Skeletal muscle cell (primary cell): Measurements from ENCODE around the gene CD58.
A peak's percentile ranks its signal among the peaks of the same experiment; 100 is the strongest.
"Not testable (repeated sequence)": the region's sequence is repeated elsewhere in the genome, so short reads cannot be mapped to it uniquely, and the experiment has no call there.

Source experiments
- DNase-seq: peaks from one replicate; pipeline ENCODE4 v3.0.0-alpha.2; 2010; ENCODE audit warnings: low read depth
- H3K4me3 ChIP-seq: 2 replicates; pipeline ENCODE4 v1.5.1; 2011; ENCODE audit warnings: low read depth, mild to moderate bottlenecking, control low read depth, low read length, moderate library complexity

CD58 gene, protein sequence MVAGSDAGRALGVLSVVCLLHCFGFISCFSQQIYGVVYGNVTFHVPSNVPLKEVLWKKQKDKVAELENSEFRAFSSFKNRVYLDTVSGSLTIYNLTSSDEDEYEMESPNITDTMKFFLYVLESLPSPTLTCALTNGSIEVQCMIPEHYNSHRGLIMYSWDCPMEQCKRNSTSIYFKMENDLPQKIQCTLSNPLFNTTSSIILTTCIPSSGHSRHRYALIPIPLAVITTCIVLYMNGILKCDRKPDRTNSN

DNA sequence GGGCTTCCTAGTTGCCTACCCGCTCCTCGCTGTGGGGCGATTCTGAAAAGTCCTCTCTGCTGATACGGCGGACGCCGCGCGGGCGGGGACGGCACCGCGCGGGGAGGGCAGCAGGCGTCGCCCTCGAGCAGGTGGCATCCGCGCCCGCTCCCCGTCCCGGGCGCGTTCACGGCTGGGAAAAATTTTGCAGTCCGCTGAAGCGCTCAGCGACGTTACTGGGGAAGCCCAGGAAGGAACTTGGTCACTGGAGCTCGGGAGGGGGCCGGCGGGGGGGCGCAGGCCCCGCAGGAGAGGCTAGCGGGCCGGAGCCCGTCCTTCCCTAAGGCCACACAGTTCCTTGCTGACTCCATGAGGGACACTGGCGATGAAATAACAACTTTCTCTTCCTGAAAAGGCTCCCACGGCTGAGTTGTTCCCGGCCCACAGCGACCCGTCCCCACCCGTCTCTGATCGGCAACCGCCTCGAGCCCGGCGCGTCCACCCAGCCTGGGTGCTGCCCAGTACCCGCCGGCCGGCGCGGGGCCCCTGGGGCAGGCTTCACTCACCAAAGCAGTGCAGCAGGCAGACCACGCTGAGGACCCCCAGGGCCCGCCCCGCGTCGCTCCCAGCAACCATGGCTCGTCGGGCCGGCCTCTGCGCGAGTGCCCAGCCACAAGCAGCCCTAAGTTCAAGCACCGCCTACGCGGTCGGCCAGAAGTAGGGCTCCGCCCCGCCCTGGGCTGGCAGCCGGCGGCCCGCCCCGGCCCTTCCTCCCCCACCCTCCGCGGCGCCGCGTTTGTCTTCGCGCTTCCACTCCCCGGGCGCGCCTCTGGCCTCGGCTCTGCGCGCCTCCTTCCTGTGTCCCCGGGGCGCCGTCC is at the start of gene CD58:
Gene CD58 (minus strand): TSS at position 669 of the 857 bp plus-strand sequence. CDS start 54 bp downstream, at position 615.
- peak within 1 kb of the TSS; percentile 71 for H3K4me3 ChIP-seq
- DNase-seq, result no peak

DNA sequence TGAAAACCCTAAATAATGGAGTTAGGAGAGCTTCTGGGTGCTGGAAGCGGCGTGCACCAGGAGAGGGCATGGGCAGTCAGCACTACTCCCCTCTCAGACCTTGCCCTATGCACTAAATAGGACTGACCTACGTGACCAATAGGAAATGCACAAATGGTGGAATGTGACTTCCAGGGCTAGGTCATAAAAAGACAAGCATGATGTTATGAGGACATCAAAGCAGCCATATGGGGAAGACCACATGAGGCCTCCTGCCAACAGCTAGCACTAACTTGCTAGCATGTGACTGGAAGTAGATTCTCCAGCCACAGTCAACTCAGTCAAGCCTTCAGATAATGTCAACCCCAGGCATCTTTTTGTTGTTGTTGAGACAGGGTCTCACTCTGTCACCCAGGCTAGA is 49.6 kb upstream of the CD58 start:
- not testable (repeated sequence) for DNase-seq, H3K4me3 ChIP-seq

DNA sequence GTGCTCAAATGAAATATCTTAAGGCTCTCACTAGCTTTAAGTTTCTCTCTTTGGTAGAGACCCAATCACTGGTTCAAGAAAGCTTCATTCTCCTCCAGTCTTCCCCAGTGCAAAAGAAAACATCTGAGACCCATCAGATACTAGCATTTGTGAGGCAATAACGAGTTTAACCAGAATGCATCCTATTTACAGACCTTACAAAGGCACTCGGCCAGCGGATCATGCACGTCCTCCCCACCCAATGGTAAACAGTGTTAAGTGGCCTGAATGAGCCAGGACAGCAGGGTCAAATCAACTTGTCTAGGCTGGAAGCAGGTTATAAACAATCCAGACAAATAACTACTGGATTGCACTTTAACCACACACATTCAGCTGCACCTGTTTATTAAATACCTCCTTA is 48.3 kb upstream of the CD58 start:
- H3K4me3 ChIP-seq, DNase-seq: not testable (repeated sequence)

DNA sequence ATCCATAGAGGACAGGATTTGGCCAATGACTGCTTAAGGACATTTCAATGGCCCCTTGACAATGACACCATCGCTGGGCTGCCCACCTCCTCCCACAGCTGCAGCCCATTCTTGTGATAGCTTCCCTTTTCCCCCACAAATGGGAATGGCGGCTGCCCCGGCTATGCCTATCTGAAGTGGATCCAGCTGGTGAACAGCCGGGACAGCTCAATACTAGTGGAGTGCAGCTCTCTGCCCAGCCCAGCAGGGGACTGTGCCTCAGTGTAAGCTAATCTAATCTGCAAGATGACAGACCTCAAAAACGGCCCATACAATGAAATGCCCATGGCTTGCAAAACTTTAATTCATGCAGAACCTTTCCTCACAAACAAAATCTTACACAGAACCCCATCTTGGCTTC is 47.0 kb upstream of the CD58 start:
- not testable (repeated sequence) for H3K4me3 ChIP-seq, DNase-seq

DNA sequence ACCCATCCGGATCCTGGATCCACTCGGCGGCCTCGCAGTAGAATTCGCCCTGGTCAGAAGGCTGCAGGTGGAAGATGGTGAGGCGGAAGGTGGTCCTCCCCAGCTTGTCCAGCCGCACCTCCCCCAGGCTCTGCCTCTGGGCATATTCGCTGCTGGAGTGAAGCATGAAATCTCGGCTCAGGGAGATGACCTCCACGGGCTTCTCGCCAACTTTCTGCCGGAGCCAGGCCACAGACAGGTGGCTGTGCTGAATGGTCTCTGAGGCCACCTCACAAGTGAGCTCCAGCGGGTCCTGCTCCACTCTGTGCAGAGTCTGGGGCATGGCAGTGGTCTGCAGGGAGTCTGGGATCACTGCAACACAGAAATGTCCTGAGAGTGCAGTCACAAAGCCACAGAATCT is 43.0 kb upstream of the CD58 start:
- H3K4me3 ChIP-seq, DNase-seq: not testable (repeated sequence)

DNA sequence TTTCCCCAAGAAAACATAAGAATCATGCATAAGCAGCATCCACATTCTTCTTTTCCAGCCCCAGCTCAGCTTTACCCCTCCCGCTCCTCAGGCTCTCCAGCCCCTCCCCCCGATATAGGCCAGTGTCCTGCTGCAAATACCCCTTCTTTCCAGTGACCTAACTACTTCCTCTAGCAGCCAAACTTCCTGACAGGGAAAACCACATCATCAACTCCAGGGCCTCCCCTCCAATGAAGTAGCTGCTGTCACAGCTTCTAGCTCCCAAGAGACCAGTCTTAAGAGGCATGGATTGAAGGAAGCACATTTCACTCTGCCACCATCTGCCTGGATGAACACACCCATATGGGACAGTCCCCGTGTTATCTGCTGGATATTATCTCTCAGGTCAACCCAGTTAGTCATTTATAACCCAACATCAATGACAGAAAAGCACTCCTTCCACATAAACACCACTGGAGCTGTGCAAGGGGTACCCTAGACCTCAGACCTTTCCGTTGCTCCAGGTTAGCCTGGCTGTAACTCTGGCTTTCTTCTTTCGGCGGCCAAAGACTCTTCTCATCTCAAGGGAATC is 39.1 kb upstream of the CD58 start:
- H3K4me3 ChIP-seq, DNase-seq: not testable (repeated sequence)

DNA sequence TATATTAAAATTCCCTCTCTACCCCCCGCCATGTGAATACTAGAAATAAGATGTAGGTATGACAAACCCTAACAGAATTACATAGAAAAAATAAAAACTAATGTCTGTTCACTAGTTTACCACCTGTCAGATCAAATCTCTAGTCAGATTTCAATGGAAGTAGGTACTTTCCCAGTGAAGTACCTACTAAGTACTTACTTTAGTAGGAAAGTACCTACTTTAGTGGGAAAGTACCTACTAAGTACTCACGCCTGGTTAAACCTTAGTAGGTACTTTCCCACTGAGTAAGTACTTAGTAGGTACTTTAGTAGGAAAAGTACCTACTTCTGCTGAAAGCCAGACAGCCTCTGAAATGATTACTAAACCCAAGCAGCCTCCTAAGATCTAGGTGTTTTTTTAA is 38.0 kb upstream of the CD58 start:
- not testable (repeated sequence) for H3K4me3 ChIP-seq, DNase-seq

DNA sequence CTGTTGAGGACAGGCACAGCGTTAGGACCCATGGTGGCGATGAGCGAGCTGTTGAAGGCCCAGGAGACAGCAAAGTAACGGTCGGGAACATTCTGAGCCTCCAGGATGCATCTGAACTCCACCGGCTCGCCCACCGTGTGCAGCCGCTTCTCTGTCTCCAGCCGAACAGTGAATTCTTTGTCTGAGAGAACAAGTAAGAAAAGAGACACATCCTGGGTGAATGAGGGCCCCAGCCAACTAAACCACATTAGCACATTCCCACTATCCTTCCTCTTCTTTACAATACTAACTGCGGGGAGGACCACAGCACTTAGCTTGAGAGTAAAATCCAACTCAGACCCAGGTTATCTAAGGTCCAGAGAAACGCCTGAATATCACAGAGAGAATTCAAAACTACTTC is 37.3 kb upstream of the CD58 start:
- not testable (repeated sequence) for H3K4me3 ChIP-seq

DNA sequence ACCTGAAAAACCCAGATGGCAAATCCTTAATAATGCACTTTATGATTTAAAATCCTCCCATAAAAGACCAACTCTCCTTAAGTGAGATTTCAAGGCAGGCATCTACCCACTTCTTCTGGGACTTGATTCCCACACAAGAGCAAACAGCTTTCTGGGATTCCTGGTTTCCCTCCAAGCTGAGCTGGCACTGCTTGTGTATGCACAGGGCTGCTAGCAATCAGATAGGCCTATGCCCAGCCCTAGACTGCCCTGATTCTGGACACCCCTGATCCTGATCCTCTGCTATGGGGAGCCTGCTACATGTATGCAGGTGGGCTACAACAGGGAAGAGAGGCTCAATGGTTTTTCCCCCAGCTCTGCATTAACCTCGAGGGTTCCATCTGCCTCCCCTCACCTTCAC is 36.6 kb upstream of the CD58 start:
- DNase-seq, H3K4me3 ChIP-seq: not testable (repeated sequence)

More for the DNA sequence above, 37.3 kb upstream of the CD58 start:
- not testable (repeated sequence) for DNase-seq

DNA sequence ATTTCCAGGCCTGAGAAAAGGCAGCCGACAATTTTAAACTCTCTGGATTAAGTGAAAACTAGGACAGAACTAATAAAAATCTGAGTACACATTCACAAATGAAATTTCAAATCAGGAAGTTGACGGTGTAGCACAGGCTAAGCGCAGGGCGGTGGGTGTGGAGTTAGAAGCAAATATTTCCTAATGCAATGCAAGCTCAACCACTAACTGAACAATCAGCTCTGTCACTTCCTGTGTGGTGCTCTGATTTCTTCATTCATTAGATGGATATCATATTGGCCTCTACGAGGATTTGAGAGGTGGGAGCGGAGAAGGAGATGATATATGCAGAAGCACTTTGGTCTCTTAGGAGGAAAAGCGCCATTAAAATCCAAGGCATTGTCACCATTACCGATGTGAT is 35.2 kb upstream of the CD58 start:
- DNase-seq, H3K4me3 ChIP-seq: not testable (repeated sequence)

DNA sequence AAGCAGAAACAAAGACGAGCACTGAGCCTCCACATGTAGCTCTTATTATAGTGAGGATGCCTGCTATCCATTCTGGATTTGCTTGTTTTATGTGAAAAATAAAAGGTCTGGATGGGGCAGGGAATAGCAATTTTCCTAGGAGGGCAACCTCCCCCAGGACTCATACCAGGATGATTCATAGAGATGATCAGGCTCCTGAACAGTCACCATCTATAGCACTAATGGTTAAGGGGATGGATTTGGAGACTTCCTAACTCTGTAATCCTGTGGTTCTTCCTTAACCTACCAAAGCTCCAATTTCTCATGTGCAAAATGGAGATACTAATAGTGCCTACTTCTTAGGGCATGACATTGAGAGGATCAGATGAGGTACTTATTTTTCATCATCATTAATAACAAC is 34.5 kb upstream of the CD58 start:
- no peak for DNase-seq
- no peak overlapping the region for H3K4me3 ChIP-seq

DNA sequence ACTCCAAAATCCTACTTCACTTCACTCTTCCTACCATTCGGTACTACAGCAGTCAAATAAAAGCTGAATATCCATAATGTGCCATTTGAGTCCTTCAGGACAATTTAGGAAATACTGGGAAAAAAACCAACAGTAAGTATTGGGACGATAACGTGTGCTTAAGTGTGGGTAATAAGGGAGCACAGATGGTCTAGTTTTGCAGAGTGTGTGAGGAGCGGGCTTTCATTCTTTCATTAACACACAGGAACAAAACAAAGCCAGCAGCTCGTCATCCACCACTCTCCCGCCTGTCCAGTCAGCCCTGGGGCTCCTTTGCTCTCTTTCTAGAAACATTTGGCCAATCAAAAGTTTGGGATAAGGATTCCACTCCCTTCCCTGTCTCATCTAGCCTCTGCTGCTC is 33.6 kb upstream of the CD58 start:
- DNase-seq, result not testable (repeated sequence)

DNA sequence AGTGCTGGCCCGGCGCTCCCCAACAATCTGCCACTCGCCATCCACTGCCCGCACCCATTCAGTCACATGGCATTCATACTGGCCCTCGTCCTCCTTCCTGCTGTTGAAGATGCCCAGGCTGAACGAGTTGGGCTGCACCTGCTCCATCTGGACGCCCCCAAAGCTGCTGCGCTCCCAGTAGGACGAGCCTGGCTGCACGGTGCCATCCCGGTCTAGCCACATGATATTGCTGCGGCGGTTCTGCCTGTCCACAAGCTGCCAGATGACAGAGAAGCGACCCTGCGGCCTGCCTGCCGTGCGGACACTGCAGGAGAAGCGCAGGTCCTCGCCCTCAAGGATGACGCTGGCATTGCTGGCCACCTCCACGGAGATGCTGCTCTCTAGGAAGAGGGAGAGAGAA is 32.8 kb upstream of the CD58 start:
- DNase-seq, H3K4me3 ChIP-seq: not testable (repeated sequence)

More for the DNA sequence above, 33.6 kb upstream of the CD58 start:
- not testable (repeated sequence) for H3K4me3 ChIP-seq

DNA sequence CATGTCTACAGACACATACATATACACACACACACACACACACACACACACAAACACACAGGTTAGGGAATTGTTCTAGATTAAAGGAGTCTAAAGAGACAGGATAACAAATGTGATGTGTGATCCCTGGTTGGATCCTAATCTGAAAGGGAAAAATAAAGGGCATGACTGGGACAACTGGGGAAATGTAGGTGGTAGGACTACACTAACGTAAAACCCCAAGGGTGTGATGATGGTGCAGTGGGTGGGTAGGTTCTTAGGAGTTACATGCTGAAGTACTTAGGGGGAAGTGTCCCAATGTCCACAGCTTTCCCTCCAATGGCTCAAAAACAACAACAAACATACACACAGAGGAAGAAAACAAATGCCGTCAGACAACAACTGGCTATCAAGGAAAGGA is 28.5 kb upstream of the CD58 start:
- not testable (repeated sequence) for DNase-seq, H3K4me3 ChIP-seq

DNA sequence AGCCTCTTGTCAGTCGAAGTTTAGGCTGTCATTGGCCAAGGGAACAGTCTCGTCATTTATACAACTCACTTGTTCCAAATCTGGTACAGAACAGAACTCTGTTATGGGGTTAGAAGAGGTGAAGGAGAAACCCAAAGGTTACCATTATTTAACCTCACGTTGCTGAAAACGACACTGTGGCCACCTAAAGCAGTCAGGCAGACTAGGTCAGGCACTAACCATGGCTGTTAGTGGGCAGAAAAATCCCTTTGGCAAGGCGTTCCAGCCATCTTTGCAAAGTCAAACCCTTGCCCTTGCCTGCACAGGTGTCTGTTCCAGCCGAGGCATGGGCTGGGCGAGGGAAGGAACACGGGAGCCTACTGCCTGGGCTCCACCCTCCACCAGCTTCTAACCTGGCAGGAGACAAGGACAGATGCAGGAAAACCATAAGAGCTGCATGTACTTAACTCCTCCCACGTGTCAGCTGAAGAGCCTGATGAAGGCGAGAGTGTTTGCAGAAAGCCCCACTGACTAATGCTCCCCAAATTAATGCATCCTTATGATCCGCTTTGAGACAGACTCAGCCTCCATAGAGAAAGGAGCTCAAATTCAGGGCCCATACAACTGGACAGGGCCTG is 27.7 kb upstream of the CD58 start:
- DNase-seq, H3K4me3 ChIP-seq: not testable (repeated sequence)

DNA sequence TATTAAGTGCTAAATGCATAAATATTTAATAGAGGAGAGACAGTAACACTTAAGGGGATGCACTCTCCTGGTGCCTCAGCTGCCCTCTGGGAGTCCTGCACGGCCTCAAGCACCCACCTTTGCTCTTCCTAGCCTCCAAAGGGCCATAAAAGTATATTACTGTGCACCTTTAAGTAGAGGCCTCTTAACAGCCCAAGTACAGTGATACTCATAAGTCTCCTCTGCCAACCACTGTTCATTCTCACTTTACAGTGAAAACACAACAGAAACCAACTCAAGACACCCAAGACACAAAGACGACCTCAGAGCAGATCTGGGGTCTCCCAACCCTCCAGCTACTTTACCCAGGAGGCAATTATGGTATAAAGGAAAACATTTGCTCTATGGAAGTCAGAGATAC is 26.6 kb upstream of the CD58 start:
- not testable (repeated sequence) for H3K4me3 ChIP-seq, DNase-seq

DNA sequence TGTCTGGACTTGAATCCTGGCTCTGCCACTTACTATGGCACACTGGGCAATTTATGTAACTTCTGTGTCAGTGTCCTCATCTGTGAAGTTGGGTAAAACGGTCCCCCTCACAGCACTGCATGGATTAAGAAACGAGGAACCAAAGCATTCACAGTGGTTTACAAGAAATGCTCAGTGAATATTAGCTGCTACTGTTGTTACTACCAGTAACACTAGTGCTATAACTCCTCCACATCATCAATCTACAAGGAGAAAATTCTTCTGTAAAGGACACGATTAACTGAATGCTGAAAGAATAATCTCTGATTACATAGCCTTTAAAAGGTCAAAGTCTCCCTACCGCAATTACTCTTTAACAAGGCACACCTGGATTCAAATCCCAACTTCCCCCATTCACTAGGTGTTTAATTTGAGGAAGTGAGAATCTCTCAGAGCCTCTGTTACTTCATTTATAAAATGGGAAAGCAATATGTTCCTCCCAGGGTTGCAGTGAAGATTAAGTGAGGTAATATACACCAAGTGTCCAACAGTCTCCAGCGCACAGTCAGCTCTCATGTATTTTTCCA is 26.0 kb upstream of the CD58 start:
- not testable (repeated sequence) for H3K4me3 ChIP-seq, DNase-seq

DNA sequence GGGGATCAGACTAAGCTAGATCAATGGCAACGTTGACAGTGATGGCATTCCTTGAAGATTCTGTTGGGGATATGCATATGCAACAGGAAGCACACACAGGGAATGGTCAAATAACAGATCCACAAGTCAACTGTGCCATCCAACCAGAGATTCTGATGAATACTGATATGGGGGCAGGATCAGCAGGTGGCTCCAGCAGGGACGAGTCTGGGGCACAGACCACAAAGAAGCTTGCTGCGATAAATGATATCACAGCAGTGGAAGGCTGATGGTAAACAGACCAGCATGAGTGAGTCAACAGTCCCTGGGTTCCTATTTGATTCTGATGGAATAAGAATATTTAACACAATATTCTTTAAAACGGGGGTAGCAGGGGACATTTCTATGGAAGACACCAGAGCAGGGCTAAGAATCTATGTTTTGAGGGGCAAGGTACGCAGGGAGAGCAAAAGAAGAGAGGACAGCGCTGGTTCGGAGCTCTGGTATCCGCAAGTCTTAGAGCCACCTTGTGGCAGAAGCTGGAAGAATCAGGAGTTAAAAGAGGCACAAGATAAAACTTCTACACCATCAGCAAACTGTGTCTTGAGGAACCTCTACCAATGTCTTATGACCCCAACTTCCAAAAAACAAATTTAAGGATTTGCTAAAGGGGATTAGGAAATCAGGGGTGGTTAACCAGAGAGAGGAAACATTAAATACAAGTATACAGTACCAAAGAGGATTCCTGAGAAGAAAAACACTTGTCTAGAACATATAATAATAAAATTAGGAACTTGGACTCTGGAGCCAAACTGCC is 25.3 kb upstream of the CD58 start:
- DNase-seq, H3K4me3 ChIP-seq: not testable (repeated sequence)
